CD4-positive, alpha-beta T cell (primary cell): ENCODE measurements around the gene SELENOV. TPM values are rescaled to one million over a fixed set of nuclear protein-coding genes. Genes with fewer than 3 reads are reported as not detected.

Experiments
- ATAC-seq: fragments of 200-7000 bp; cut with Tn5 transposase; one replicate; pipeline ENCODE4 v1.10.0; 2022; ENCODE audit warnings: mild to moderate bottlenecking; ENCODE audit not compliant: poor library complexity
- CTCF ChIA-PET: fragments of 350-600 bp; sonication (Branson Sonifier 250); formaldehyde crosslinking; loops from one replicate; lab custom pipeline; 2021; ENCODE audit warnings: antibody characterized with exemption, inconsistent platforms; lab: Charles Lee
- POLR2A ChIA-PET: fragments of 350-600 bp; sonication (Branson Sonifier 250); formaldehyde crosslinking; loops from one replicate; lab custom pipeline; 2021; ENCODE audit warnings: antibody characterized with exemption, inconsistent platforms; lab: Charles Lee
- DNase-seq, 14 experiments: peaks; one replicate each; pipeline ENCODE4 v3.0.0-alpha.2; 2013 to 2020; ENCODE audit warnings: mixed read lengths in 2 of 14
- H3K27ac ChIP-seq, 2 donors: one replicate each; pipeline versions ENCODE4 v1.5.1 to v1.7.0; 2013; ENCODE audit warnings: low read length in 2 of 2, low read depth in 1 of 2, mild to moderate bottlenecking in 1 of 2
- H3K27me3 ChIP-seq, 2 experiments: 1 replicate in 1 of 2; 2 replicates in 1 of 2; pipeline versions ENCODE4 v1.6.1 to v1.7.0; 2013; ENCODE audit warnings: low read length in 2 of 2, control low read depth in 1 of 2, mild to moderate bottlenecking in 1 of 2, moderate library complexity in 1 of 2; ENCODE audit not compliant: insufficient read depth in 2 of 2, control insufficient read depth in 1 of 2
- H3K36me3 ChIP-seq: one replicate; pipeline ENCODE4 v1.6.1; 2013; ENCODE audit warnings: low read length, control low read depth; ENCODE audit not compliant: insufficient read depth
- H3K4me1 ChIP-seq: one replicate; pipeline ENCODE4 v1.6.1; 2013; ENCODE audit warnings: low read length, control low read depth; ENCODE audit not compliant: insufficient read depth
- H3K4me3 ChIP-seq: one replicate; pipeline ENCODE4 v1.5.1; 2013; ENCODE audit warnings: mild to moderate bottlenecking, low read length, moderate library complexity
- H3K9me3 ChIP-seq, 2 experiments: 1 replicate in 1 of 2; 2 replicates in 1 of 2; pipeline versions ENCODE4 v1.6.1 to v1.7.0; 2013; ENCODE audit warnings: low read length in 2 of 2, mild to moderate bottlenecking in 2 of 2, control low read depth in 1 of 2, moderate library complexity in 1 of 2; ENCODE audit not compliant: control insufficient read depth in 1 of 2, insufficient read depth in 1 of 2
- H3K27ac Mint-ChIP-seq: one replicate; pipeline ENCODE4 v1.8.0; 2020; ENCODE audit warnings: mixed read lengths
- H3K27me3 Mint-ChIP-seq: one replicate; pipeline ENCODE4 v1.8.0; 2021; ENCODE audit warnings: mixed read lengths
- H3K36me3 Mint-ChIP-seq: one replicate; pipeline ENCODE4 v1.8.0; 2021; ENCODE audit warnings: low read depth, mixed read lengths
- H3K4me1 Mint-ChIP-seq: one replicate; pipeline ENCODE4 v1.8.0; 2021; ENCODE audit warnings: low read depth, mixed read lengths
- H3K4me3 Mint-ChIP-seq: one replicate; pipeline ENCODE4 v1.8.0; 2020; ENCODE audit warnings: mild to moderate bottlenecking, mixed read lengths
- H3K9me3 Mint-ChIP-seq: one replicate; pipeline ENCODE4 v1.8.0; 2020; ENCODE audit warnings: mixed read lengths
- intact Hi-C, 2 experiments: fragments of 100-400 bp; cut with DNase I in 1 of 2; cut with micrococcal nuclease in 1 of 2; formaldehyde crosslinking; loops; one replicate each; pipeline versions ENCODE4 v1.15.1 to v1.9.0; 2023 to 2025; cut with DNase I, micrococcal nuclease
- total RNA-seq, 174 experiments: library from RNA in 2 of 174; stranded (reverse) in 2 of 174; gene quantifications; one replicate each; pipeline ENCODE4 v1.2.3 and lab custom pipeline; 2021 to 2026
- TF ChIP-seq, protein P1 (sequence below): fragments of 200-600 bp; IDR thresholded peaks from one replicate; pipeline ENCODE4 v1.8.0; 2022; ENCODE audit warnings: antibody characterized with exemption, mild to moderate bottlenecking

The SELENOV gene
- total RNA-seq, 2 experiments from 2014 or later = not detected

DNA sequence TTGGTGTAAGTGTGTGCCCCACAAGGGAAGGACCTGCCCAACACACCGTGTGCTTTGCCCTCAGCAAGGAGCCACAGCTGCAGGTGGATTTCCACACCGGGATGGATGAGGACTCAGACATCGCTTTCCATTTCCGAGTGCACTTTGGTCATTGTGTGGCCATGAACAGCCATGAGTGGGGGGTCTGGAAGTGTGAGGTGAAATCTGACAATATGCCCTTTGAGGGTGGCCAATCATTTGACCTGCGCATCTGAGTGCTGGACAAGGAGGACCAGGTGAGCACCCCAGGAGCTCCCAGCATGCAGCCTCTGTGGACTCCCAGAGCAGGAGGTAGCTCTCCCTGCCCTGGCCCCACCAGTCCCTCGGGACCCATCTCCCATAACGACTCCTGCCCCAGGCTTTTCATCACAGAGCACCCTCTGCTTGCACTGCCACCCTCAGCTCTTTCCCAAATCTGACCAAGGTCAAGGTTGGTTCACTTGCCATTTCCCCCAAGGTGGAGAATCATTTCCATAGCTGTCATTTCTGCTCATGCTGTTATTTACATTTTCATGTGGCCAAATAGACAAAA, 38.2 kb downstream of the SELENOV start:
- Mint-ChIP-seq H3K27me3 (no peaks in the 10 kb centered on the region), H3K36me3 (no peaks in the 10 kb centered on the region), H3K4me3 (no peak overlapping the region), H3K9me3 (no peaks in the 10 kb centered on the region), H3K4me1 (peaks cover 6% of the 10 kb centered on the region), H3K27ac (no peak overlapping the region)
- H3K36me3 ChIP-seq = no peaks in the 10 kb centered on the region
- H3K27ac ChIP-seq = no peak overlapping the region
- no peaks in the 10 kb centered on the region for H3K9me3 ChIP-seq
- no peak overlapping the region for H3K4me3 ChIP-seq
- H3K27me3 ChIP-seq = no peaks in the 10 kb centered on the region
- TF ChIP-seq, protein P1, sequence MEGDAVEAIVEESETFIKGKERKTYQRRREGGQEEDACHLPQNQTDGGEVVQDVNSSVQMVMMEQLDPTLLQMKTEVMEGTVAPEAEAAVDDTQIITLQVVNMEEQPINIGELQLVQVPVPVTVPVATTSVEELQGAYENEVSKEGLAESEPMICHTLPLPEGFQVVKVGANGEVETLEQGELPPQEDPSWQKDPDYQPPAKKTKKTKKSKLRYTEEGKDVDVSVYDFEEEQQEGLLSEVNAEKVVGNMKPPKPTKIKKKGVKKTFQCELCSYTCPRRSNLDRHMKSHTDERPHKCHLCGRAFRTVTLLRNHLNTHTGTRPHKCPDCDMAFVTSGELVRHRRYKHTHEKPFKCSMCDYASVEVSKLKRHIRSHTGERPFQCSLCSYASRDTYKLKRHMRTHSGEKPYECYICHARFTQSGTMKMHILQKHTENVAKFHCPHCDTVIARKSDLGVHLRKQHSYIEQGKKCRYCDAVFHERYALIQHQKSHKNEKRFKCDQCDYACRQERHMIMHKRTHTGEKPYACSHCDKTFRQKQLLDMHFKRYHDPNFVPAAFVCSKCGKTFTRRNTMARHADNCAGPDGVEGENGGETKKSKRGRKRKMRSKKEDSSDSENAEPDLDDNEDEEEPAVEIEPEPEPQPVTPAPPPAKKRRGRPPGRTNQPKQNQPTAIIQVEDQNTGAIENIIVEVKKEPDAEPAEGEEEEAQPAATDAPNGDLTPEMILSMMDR = no peak
- ATAC-seq (no peak), DNase-seq (no peak)
- POLR2A ChIA-PET = no interaction called here
- CTCF ChIA-PET = interaction anchor here (1.0 kb wide), 1 partner anchor 118 kb away, joined by 3 read pairs; no protein-coding TSS in a partner anchor
- H3K4me1 ChIP-seq = peaks cover 4% of the 10 kb centered on the region
- intact Hi-C loops = loop anchor here in 1 of 2 experiments (2.0 to 10.0 kb wide), 2 partner anchors 214 to 292 kb away; partner anchors contain the start of gene FBL

DNA sequence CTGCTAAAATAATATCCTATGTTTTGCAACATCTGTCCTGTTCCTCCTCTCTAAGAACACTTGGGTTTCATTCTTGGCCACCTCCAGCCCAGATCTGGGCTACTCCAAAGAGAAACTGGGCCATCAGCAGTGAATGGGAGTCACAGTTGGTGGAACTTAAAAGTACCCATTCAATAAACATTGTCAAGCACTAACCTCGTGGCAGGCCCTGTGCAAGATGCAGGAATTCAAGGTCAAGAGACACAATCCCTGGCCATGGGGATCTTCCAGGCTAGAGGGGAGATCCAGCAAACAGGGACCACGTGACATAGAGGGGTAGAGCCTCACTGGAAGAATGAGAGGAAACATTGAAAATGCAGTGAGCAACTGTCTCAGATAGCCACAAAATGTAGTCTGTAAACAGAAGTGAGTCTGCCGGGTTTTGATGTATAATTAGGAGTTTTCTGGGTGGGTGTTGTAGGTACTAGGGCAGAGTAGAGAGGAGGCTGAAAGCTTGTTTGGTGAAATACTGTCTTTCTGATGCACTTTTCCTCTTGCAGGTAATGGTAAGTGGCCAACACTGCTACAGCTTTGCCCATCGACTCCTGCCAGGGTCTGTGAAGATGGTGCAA, 39.9 kb downstream of the SELENOV start:
- Mint-ChIP-seq H3K4me3 (no peak overlapping the region), H3K27ac (no peak overlapping the region), H3K9me3 (no peaks in the 10 kb centered on the region), H3K36me3 (no peaks in the 10 kb centered on the region), H3K27me3 (no peaks in the 10 kb centered on the region), H3K4me1 (peaks cover 14% of the 10 kb centered on the region)
- DNase-seq (no peak), ATAC-seq (no peak)
- CTCF ChIA-PET = no interaction called here
- intact Hi-C loops = loop anchor here in 1 of 2 experiments (10.0 kb wide), 1 partner anchor 290 kb away; the partner anchor contains the start of gene FBL
- H3K36me3 ChIP-seq = no peaks in the 10 kb centered on the region
- no peak overlapping the region for H3K27ac ChIP-seq
- H3K4me1 ChIP-seq = peaks cover 14% of the 10 kb centered on the region
- TF ChIP-seq, protein P1 = no peak
- POLR2A ChIA-PET = no interaction called here
- no peaks in the 10 kb centered on the region for H3K9me3 ChIP-seq
- no peak overlapping the region for H3K4me3 ChIP-seq
- H3K27me3 ChIP-seq = no peaks in the 10 kb centered on the region

DNA sequence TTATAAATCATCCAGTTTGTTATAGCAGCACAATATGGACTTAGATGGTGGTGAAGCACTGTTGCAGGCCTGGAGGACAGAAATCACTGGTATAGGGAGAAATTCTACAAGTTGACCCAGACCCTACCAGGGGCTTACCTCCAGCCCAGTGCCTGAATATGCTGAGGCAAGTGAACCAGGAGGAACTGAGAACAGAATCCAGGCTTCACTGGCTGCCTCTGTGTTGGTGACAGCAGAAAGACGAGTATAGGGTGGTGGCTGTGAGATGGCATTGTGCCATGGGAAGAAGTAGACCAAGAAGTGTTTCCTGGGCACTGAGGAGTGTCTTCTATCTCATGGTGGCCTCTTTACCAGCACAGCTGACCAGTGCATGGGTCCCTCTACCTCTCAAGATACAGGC, 40.9 kb downstream of the SELENOV start:
- no peaks in the 10 kb centered on the region for H3K9me3 ChIP-seq
- H3K4me1 ChIP-seq = peaks cover 14% of the 10 kb centered on the region
- H3K27ac Mint-ChIP-seq = no peak overlapping the region
- ChIA-PET CTCF (no interaction called here), POLR2A (no interaction called here)
- no peak overlapping the region for H3K27ac ChIP-seq
- H3K36me3 ChIP-seq = no peaks in the 10 kb centered on the region
- H3K27me3 Mint-ChIP-seq = no peaks in the 10 kb centered on the region
- H3K4me1 Mint-ChIP-seq = peaks cover 14% of the 10 kb centered on the region
- ATAC-seq (no peak), DNase-seq (no peak)
- intact Hi-C loops = loop anchor here in 1 of 2 experiments (10.0 kb wide), 1 partner anchor 289 kb away; the partner anchor contains the start of gene FBL
- no peaks in the 10 kb centered on the region for H3K9me3 Mint-ChIP-seq
- H3K4me3 ChIP-seq = no peak overlapping the region
- no peaks in the 10 kb centered on the region for H3K27me3 ChIP-seq
- TF ChIP-seq, protein P1 = no peak
- no peak overlapping the region for H3K4me3 Mint-ChIP-seq
- H3K36me3 Mint-ChIP-seq = no peaks in the 10 kb centered on the region
